Activated naive CD4-positive, alpha-beta T cell treated with anti-CD3 and anti-CD28 coated beads, Interleukin-2, amount 10 ng/mL, durations not matched to agents 7 days and 5 days (primary cell): ENCODE data around the gene PPM1L.
A peak's percentile ranks its signal among the peaks of the same experiment; 100 is the strongest.

ENCODE experiments used
- CTCF ChIA-PET: fragments of 350-600 bp; sonication (Branson Sonifier 250); formaldehyde crosslinking; loops from one replicate; lab custom pipeline; 2021; ENCODE audit warnings: antibody characterized with exemption; lab: Charles Lee
- DNase-seq: peaks from one replicate; pipeline ENCODE4 v3.0.0-alpha.2; 2020
- H3K27ac Mint-ChIP-seq: one replicate; pipeline ENCODE4 v1.8.0; 2021; ENCODE audit warnings: mild to moderate bottlenecking, moderate library complexity, mixed read lengths
- H3K27me3 Mint-ChIP-seq: one replicate; pipeline ENCODE4 v1.8.0; 2021; ENCODE audit warnings: mild to moderate bottlenecking, mixed read lengths
- H3K36me3 Mint-ChIP-seq: one replicate; pipeline ENCODE4 v1.8.0; 2021; ENCODE audit warnings: mixed read lengths
- H3K4me1 Mint-ChIP-seq: one replicate; pipeline ENCODE4 v1.8.0; 2021; ENCODE audit warnings: mixed read lengths
- H3K4me3 Mint-ChIP-seq: one replicate; pipeline ENCODE4 v1.8.0; 2021; ENCODE audit warnings: mild to moderate bottlenecking, moderate library complexity, mixed read lengths
- H3K9me3 Mint-ChIP-seq: one replicate; pipeline ENCODE4 v1.8.0; 2021; ENCODE audit warnings: mixed read lengths

Gene PPM1L

GRCh38 chr3:160748787-160749186 is 7.2 kb upstream of the PPM1L start:
- H3K36me3 Mint-ChIP-seq: no peaks in the 10 kb centered on the region
- DNase-seq: no peak
- H3K4me1 Mint-ChIP-seq: peaks cover 3% of the 10 kb centered on the region
- H3K4me3 Mint-ChIP-seq: no peak overlapping the region
- peaks cover 8% of the 10 kb centered on the region for H3K27me3 Mint-ChIP-seq
- H3K9me3 Mint-ChIP-seq: no peaks in the 10 kb centered on the region
- no peak overlapping the region for H3K27ac Mint-ChIP-seq
- CTCF ChIA-PET: no interaction called here

DNA sequence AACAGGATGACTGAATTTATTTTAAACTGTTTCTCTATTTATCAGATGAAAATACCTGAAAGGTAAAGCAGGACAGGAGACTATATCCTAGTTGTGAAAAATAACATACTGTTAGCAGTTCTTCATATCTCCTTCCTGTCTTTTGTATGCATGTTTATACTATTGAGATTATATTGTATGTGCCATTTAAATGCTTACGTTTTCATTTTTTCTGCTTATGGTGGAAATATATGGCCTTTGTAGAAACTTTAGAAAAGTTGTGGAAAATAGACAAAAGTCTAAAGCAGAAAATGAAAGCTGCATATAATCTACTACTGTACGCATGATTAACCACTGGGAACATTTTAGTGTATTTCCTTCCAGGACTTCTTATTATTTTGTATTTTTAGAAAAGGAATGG is 2.1 kb upstream of the PPM1L start:
- peaks cover 4% of the 10 kb centered on the region for H3K36me3 Mint-ChIP-seq
- peak overlapping the region; percentile 98 for H3K4me3 Mint-ChIP-seq
- CTCF ChIA-PET: interaction anchor here (1.2 kb wide), 1 partner anchor 188 kb away, joined by 5 read pairs; no protein-coding TSS in a partner anchor
- H3K9me3 Mint-ChIP-seq: no peaks in the 10 kb centered on the region
- no peak overlapping the region for H3K27ac Mint-ChIP-seq
- DNase-seq: no peak
- peaks cover 40% of the 10 kb centered on the region for H3K4me1 Mint-ChIP-seq
- peaks cover 24% of the 10 kb centered on the region for H3K27me3 Mint-ChIP-seq

GRCh38 chr3:160754371-160754854 is 1.6 kb upstream of the PPM1L start:
- peaks cover 40% of the 10 kb centered on the region for H3K4me1 Mint-ChIP-seq
- CTCF ChIA-PET: interaction anchor here (1.2 kb wide), 1 partner anchor 187 kb away, joined by 5 read pairs; no protein-coding TSS in a partner anchor
- peaks cover 24% of the 10 kb centered on the region for H3K27me3 Mint-ChIP-seq
- H3K36me3 Mint-ChIP-seq: peaks cover 4% of the 10 kb centered on the region
- peak overlapping the region; percentile 98 for H3K27ac Mint-ChIP-seq
- H3K9me3 Mint-ChIP-seq: no peaks in the 10 kb centered on the region
- H3K4me3 Mint-ChIP-seq: peak overlapping the region; percentile 98
- peak; percentile 42 for DNase-seq

DNA sequence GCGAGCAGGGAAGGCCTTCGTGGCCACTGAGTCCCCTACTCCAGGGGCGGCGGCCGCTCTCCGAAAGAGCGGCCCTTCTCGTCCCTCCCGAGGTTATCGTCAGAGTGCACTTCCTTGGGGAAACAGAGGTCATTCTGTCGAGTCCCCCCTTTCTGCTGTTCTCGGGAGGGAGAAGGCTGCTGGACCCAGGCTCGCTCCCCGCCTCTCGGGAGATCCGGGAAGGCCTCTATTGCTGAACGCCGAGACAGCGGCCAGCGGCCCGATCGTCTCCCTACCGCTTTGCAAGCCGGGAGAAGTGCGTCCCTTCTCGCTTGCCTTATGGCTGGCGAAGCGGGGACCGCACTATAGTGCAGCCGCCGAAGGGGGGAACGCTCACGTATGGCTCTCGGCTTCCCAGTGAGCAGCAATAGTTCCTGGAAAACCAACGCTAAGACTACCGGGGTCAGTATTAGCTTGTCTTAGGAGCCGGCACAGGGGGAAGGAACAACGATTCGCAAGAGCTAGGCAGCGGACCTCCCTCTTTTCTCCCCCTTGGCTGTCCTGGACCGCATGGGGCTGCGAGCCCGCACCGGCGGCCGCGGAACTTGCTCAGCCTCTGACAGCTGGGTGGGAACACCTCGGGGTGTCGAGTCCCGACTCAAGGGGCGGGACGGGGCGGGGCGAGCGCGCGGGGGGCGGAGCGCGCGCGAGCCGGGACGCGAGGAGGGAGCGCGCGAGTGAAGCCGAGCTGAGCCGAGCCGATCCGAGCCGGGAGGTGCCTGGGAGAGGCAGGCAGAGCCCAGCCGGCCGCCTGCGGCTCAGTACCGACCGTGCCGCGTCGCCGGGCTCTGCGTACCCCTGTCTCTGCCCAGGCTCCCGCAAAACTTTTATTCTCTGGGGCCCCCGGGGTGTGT is 930 bp upstream of the PPM1L start:
- CTCF ChIA-PET: interaction anchor here (1.2 kb wide), 1 partner anchor 186 kb away, joined by 5 read pairs; no protein-coding TSS in a partner anchor
- peaks cover 4% of the 10 kb centered on the region for H3K36me3 Mint-ChIP-seq
- H3K27ac Mint-ChIP-seq: peak overlapping the region; percentile 98
- H3K4me1 Mint-ChIP-seq: peaks cover 40% of the 10 kb centered on the region
- peak; percentile 94 for DNase-seq
- peaks cover 29% of the 10 kb centered on the region for H3K27me3 Mint-ChIP-seq
- peak overlapping the region; percentile 98 for H3K4me3 Mint-ChIP-seq
- no peaks in the 10 kb centered on the region for H3K9me3 Mint-ChIP-seq

- CTCF ChIA-PET: interaction anchor here (0.6 to 1.1 kb wide), 4 partner anchors 9 to 187 kb away, joined by 3 read pairs; no protein-coding TSS in a partner anchor
- H3K4me3 Mint-ChIP-seq: peak overlapping the region; percentile 98
- peaks cover 4% of the 10 kb centered on the region for H3K36me3 Mint-ChIP-seq
- peaks cover 30% of the 10 kb centered on the region for H3K27me3 Mint-ChIP-seq
- H3K4me1 Mint-ChIP-seq: peaks cover 40% of the 10 kb centered on the region
- H3K27ac Mint-ChIP-seq: no peak overlapping the region
- H3K9me3 Mint-ChIP-seq: no peaks in the 10 kb centered on the region
- DNase-seq: peak; percentile 20
Observed at GRCh38 chr3:160757233-160758106, 1.4 kb downstream of the PPM1L start.

DNA sequence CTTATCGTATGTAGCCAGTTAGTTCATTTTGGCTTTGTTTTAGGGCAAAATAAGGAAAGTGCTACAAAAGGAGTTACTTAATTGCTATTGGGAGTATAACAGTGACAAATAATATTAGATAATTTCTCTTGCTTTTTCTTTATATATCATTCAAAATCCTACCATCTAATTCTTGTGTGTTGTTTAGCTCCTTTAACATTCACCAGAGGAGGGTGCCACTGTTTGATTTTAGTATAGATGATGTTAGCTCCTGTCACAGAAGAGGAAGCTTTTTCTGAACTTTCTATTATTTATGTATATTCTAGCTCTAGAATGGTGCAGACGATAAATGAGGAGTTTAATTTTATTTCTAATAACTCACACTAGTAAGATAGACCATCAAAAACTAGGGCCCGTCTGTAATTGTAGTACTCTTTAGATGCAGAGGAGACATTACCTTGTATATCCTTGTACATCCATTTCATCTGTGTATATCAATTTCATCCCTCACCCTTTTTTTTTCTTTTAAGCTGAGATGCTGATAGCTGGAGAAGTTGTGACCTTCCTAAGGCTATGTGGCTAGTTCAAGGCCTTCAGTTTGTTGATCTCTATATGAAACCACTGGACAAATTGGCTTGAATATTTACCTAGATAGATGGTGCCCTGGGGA is 3.0 kb downstream of the PPM1L start:
- DNase-seq: no peak
- Mint-ChIP-seq H3K4me3 (no peak overlapping the region), H3K27ac (no peak overlapping the region), H3K36me3 (peaks cover 4% of the 10 kb centered on the region), H3K9me3 (no peaks in the 10 kb centered on the region), H3K27me3 (peaks cover 30% of the 10 kb centered on the region), H3K4me1 (peaks cover 34% of the 10 kb centered on the region)
- CTCF ChIA-PET: interaction anchor here (0.9 kb wide), 1 partner anchor 182 kb away, joined by 3 read pairs; no protein-coding TSS in a partner anchor

- Mint-ChIP-seq H3K4me1 (peaks cover 4% of the 10 kb centered on the region), H3K36me3 (no peaks in the 10 kb centered on the region), H3K27me3 (peaks cover 6% of the 10 kb centered on the region), H3K27ac (no peak overlapping the region), H3K4me3 (no peak overlapping the region), H3K9me3 (no peaks in the 10 kb centered on the region)
- CTCF ChIA-PET: no interaction called here
- DNase-seq: no peak
Observed at GRCh38 chr3:160763073-160763472, 7.0 kb downstream of the PPM1L start.

DNA sequence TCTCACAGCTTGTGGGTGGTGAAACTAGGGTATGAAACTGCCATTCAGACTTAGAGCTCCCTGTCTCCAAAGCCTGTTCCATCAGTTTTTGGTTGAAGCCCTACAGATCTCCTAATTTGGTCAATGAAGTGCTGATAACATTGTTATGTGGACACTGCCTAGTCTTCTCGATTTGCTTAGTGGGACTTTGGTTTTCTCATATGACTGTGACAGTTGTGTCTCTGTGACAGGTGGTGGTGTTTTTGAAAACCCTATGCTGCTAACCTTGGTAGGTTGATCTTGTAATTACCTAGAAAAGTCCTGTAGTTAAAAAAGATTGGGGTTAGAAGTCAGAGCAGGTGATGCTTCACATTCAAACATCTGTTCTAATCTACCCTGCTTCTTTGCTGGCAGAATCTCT is 9.2 kb downstream of the PPM1L start:
- Mint-ChIP-seq H3K4me1 (no peaks in the 10 kb centered on the region), H3K27ac (no peak overlapping the region), H3K4me3 (no peak overlapping the region), H3K36me3 (no peaks in the 10 kb centered on the region), H3K9me3 (no peaks in the 10 kb centered on the region), H3K27me3 (peaks cover under 1% of the 10 kb centered on the region)
- no peak for DNase-seq
- CTCF ChIA-PET: no interaction called here

DNA sequence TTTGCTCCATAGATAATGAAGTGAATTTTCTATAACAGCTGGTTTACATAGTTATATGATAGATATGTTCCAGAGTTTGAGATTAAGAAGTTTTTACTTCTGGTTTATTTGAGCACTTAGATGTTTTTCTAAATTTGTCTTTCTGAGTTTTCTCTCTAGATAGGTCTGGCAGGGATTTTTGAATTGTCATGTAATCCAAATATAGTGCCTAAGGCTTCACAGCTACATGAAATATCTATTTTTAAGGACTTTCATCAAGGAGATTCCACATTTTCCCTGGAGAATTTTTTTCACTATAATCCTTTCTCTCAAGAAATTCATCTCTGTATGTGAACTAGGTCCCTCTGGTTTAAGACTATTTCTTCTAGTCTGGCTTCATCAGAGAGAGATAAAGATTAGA is 12.0 kb downstream of the PPM1L start:
- Mint-ChIP-seq H3K4me1 (no peaks in the 10 kb centered on the region), H3K9me3 (no peaks in the 10 kb centered on the region), H3K4me3 (no peak overlapping the region), H3K27me3 (no peaks in the 10 kb centered on the region), H3K36me3 (no peaks in the 10 kb centered on the region), H3K27ac (no peak overlapping the region)
- no peak for DNase-seq
- CTCF ChIA-PET: no interaction called here

GRCh38 chr3:160768918-160769317 is 12.9 kb downstream of the PPM1L start:
- CTCF ChIA-PET: no interaction called here
- Mint-ChIP-seq H3K27ac (no peak overlapping the region), H3K4me1 (peaks cover 4% of the 10 kb centered on the region), H3K9me3 (no peaks in the 10 kb centered on the region), H3K27me3 (no peaks in the 10 kb centered on the region), H3K36me3 (no peaks in the 10 kb centered on the region), H3K4me3 (no peak overlapping the region)
- no peak for DNase-seq

DNA sequence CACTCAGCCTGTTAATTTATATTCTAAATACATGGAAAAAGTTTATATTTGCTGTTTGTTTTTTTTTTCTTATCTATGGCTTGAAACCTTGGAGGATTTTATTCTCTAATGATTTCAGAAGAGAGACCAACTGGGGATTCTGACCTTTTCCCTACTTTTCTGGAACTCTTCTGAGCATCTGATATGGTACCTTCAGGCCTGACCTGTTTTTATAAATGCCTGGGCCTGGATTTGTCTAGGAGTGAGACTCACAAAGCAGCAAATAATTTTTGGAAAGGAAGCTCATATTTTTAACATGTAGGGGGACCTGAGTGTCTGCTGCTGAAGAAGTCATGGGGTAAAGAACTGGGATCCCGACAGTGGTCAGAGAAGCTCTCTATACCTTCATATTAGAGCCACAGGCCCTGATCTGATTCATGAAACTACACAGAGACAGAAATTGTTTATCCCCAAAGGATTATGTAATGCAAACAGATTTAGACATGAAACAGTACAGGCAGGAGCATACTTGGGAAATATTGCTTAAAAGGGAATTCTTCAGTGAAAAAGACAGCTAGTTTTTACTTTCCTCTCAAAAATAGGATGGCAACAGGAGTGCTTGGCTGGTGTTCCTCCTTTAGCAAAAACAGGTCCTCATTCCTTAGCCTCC is 15.9 kb downstream of the PPM1L start:
- no peak for DNase-seq
- Mint-ChIP-seq H3K4me1 (peaks cover 7% of the 10 kb centered on the region), H3K27ac (no peak overlapping the region), H3K27me3 (no peaks in the 10 kb centered on the region), H3K9me3 (no peaks in the 10 kb centered on the region), H3K4me3 (no peak overlapping the region), H3K36me3 (no peaks in the 10 kb centered on the region)
- CTCF ChIA-PET: no interaction called here

DNA sequence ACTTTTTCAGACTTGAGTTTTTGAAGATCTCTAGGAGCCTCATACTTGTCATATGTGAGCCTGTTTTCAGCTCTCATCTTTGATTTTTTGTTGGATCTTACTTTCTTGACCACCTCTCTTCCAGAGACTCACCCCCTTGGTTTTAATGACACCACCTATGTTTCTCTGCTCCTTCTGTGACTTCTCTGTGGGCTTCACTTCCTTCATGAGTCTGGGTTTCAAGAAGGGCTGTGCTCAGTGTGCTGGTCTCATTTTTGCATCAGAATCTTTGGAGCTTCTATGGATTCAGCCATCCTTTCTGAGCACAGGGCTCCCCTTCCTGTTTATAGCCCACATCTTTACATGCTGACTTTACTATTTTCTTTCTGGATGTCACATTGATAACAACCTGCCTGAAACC is 17.7 kb downstream of the PPM1L start:
- no peaks in the 10 kb centered on the region for H3K27me3 Mint-ChIP-seq
- H3K36me3 Mint-ChIP-seq: no peaks in the 10 kb centered on the region
- no peak for DNase-seq
- H3K27ac Mint-ChIP-seq: no peak overlapping the region
- peaks cover 7% of the 10 kb centered on the region for H3K4me1 Mint-ChIP-seq
- H3K4me3 Mint-ChIP-seq: no peak overlapping the region
- CTCF ChIA-PET: no interaction called here
- no peaks in the 10 kb centered on the region for H3K9me3 Mint-ChIP-seq

DNA sequence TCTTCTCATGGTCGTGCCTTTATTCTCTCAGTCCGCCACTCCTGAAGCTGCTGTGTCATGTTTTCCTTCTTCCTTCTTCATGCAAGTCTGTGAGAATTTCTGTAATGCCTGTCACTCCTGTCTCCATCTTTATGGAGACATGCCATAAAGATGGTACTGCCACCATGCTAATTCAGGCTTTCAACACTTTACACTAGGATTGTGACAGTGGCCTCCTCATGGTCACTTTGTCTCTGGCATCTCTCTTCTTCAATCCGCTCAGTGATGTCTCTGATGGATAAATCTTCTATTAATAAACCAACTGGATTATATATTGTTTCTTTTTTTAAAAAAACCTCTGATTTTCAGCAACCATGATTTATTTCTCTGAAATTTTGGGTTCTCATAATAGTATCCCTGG is 18.1 kb downstream of the PPM1L start:
- H3K4me1 Mint-ChIP-seq: peaks cover 7% of the 10 kb centered on the region
- H3K9me3 Mint-ChIP-seq: no peaks in the 10 kb centered on the region
- no peak for DNase-seq
- H3K4me3 Mint-ChIP-seq: no peak overlapping the region
- H3K27ac Mint-ChIP-seq: no peak overlapping the region
- CTCF ChIA-PET: no interaction called here
- no peaks in the 10 kb centered on the region for H3K36me3 Mint-ChIP-seq
- no peaks in the 10 kb centered on the region for H3K27me3 Mint-ChIP-seq
